Mammary epithelial cell (primary cell): ENCODE data around the gene UBE2F.

Experiments used
- EZH2 ChIP-seq: IDR thresholded peaks from 2 replicates; pipeline ENCODE4 v1.6.1; 2012; ENCODE audit warnings: low read length, inconsistent platforms, borderline replicate concordance
- TF ChIP-seq, protein P1 (sequence below), 2 donors: IDR thresholded peaks in 1 of 2; conservative IDR thresholded peaks in 1 of 2; 2 replicates each; pipeline ENCODE4 v1.5.1; 2011 to 2012; ENCODE audit warnings: inconsistent platforms in 2 of 2, low read length in 2 of 2, mild to moderate bottlenecking in 2 of 2, control low read depth in 1 of 2, low read depth in 1 of 2; ENCODE audit not compliant: insufficient read depth in 1 of 2; ENCODE audit errors: extremely low read depth in 1 of 2

DNA sequence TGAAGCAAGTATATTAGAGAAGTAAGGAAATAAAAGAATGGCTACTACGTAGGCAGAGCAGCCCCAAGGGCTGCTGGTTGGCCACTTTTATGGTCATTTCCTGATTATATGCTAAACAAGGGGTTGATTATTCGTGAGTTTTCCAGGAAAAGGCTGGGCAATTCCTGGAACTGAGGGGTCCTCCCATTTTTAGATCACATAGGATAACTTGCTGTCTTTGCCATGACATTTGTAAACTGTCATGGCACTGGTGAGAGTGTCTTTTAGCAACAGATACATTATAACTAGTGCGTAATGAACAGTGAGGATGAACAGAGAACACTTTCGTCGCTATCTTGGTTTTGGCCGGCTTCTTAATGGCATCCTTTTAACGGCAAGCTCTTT lies 2.6 kb upstream of the UBE2F start:
- TF ChIP-seq, protein P1, sequence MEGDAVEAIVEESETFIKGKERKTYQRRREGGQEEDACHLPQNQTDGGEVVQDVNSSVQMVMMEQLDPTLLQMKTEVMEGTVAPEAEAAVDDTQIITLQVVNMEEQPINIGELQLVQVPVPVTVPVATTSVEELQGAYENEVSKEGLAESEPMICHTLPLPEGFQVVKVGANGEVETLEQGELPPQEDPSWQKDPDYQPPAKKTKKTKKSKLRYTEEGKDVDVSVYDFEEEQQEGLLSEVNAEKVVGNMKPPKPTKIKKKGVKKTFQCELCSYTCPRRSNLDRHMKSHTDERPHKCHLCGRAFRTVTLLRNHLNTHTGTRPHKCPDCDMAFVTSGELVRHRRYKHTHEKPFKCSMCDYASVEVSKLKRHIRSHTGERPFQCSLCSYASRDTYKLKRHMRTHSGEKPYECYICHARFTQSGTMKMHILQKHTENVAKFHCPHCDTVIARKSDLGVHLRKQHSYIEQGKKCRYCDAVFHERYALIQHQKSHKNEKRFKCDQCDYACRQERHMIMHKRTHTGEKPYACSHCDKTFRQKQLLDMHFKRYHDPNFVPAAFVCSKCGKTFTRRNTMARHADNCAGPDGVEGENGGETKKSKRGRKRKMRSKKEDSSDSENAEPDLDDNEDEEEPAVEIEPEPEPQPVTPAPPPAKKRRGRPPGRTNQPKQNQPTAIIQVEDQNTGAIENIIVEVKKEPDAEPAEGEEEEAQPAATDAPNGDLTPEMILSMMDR (conservative IDR thresholded peaks at IDR 0.05 in 1 of 2, IDR thresholded peaks at IDR 0.05 in 1 of 2; ENCODE audit: extremely low read depth in 1 of 2, insufficient read depth in 1 of 2, low read depth in 1 of 2, low read length in 2 of 2): no peak
- no peak for TF ChIP-seq EZH2
